ENCODE measurements around the gene SLC8A3.

Gene SLC8A3

DNA sequence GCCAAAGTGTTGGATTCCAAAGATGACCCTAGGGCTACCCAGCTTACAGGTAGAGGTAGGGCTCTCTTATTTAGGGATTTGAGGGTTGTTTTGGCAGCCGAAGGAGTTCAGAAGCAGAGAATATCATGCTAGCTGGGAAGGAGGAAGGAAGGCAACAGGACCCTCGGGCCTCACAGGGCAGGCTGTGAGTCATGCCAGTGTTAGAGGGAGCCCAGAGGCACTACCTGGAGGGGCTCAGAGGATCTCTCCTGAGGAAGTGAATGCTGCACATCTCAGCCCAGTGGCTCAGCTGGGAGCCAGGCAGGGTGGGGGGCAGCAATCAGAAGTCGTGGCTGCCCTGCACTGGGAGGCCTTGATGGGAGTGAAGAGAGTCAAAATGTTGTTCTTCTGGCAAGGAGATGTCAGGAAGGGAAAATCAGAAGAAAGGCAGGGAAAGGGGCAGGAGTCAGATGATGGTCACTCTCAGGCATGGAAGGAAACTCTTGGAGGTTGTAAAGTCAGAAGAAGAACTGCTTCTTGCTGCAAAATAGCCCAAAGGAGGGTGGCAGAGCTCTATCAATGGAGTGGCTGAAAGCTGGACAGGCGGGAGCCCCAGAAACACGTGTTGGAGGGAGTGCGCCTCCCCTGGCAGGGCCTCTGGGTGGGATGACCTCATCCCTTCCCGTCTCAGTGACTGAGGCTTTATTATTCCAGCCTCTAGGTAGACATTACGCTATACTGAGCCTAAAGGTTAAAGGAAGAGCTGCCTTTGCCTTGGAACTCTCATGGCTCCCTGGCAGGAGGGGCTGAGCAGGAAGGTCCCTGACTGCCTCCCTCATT is 168.2 kb downstream of the SLC8A3 start:
- TF ChIP-seq, protein P1, sequence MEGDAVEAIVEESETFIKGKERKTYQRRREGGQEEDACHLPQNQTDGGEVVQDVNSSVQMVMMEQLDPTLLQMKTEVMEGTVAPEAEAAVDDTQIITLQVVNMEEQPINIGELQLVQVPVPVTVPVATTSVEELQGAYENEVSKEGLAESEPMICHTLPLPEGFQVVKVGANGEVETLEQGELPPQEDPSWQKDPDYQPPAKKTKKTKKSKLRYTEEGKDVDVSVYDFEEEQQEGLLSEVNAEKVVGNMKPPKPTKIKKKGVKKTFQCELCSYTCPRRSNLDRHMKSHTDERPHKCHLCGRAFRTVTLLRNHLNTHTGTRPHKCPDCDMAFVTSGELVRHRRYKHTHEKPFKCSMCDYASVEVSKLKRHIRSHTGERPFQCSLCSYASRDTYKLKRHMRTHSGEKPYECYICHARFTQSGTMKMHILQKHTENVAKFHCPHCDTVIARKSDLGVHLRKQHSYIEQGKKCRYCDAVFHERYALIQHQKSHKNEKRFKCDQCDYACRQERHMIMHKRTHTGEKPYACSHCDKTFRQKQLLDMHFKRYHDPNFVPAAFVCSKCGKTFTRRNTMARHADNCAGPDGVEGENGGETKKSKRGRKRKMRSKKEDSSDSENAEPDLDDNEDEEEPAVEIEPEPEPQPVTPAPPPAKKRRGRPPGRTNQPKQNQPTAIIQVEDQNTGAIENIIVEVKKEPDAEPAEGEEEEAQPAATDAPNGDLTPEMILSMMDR (IDR thresholded peaks at IDR 0.05; ENCODE audit: low read length): no peak
- TF ChIP-seq EZH2 (IDR thresholded peaks at IDR 0.05; ENCODE audit: borderline replicate concordance, low read length): no peak
- Histone ChIP-seq H3K27me3 (ENCODE audit: insufficient read depth, low read length) (0 out of 2 replicates have a peak, but pooled peaks cover 7% of the 10 kb centered on the region), H3K36me3 (ENCODE audit: insufficient read depth, low read length) (no peaks in the 10 kb centered on the region), H3K9ac (ENCODE audit: low read length) (no peak overlapping the region), H3K9me2 (ENCODE audit: low read depth, low read length) (no peaks in the 10 kb centered on the region), H3K4me3 (ENCODE audit: low read depth, low read length, poor library complexity, severe bottlenecking) (no peak overlapping the region), H4K20me1 (ENCODE audit: insufficient read depth, low read length) (no peaks in the 10 kb centered on the region), H3K27ac (ENCODE audit: low read depth, low read length, poor library complexity, severe bottlenecking) (no peak overlapping the region), H3K4me1 (ENCODE audit: insufficient read depth, low read length, severe bottlenecking) (no peaks in the 10 kb centered on the region), H3K79me2 (ENCODE audit: insufficient read depth, low read length) (no peaks in the 10 kb centered on the region), H3K9me3 (ENCODE audit: low read length) (no peaks in the 10 kb centered on the region), H2AFZ (ENCODE audit: low read length) (no peak overlapping the region), H3F3A (ENCODE audit: insufficient read depth, low read length) (no peaks in the 10 kb centered on the region), H3K4me2 (ENCODE audit: low read length) (no peak overlapping the region)

DNA sequence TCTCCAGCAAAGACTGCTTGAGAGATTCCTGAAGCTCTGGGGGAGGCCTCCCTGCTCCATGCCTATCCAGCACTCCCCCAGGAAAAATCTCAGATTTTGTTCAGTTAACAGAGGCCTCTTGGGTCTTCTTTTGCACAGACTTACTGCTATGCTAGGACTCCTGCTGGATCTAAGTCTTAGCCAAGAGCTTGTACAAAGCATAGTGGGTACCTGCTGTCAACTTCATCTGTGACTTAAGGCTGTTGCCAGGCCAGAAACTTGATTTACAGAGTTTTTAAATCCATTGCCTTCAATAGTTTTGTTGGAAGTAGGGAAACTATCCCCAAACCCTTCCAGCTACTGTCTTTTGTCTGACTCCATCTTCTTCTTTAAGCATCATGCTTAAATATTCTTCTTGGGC is 169.1 kb downstream of the SLC8A3 start:
- H3K9ac ChIP-seq (ENCODE audit: low read length): no peak overlapping the region
- no peak overlapping the region for H3K4me2 ChIP-seq (ENCODE audit: low read length)

DNA sequence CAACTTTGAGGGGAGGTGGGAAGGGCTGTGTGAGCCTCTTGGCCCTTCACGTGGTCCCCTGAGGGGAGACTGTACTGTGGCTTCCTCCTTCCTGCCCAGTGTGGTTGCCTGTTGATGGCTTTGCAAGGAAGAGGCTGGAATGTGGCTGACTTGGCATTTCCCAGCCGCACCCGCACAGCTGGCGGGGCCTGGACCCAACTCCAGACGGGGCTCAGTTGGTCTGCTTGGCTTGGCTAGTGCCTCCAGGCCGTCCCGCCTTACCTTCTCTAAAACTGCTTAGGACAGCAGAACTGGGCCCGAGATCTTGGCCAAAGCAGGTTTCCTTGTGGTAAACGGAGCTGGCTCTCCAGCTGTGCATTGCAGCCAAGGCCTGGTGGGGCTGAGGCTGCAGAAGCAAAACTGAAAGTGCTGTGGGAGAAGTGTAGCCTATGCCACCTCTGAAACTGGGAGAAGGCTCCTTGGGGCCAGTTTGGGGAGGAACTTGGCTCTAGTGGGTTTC is 170.0 kb downstream of the SLC8A3 start:
- no peak overlapping the region for H3K27ac ChIP-seq (ENCODE audit: low read depth, low read length, poor library complexity, severe bottlenecking)
- H2AFZ ChIP-seq (ENCODE audit: low read length): no peak overlapping the region
- no peaks in the 10 kb centered on the region for H3F3A ChIP-seq (ENCODE audit: insufficient read depth, low read length)
- H4K20me1 ChIP-seq (ENCODE audit: insufficient read depth, low read length): no peaks in the 10 kb centered on the region
- no peaks in the 10 kb centered on the region for H3K9me3 ChIP-seq (ENCODE audit: low read length)
- no peaks in the 10 kb centered on the region for H3K4me1 ChIP-seq (ENCODE audit: insufficient read depth, low read length, severe bottlenecking)
- H3K4me3 ChIP-seq (ENCODE audit: low read depth, low read length, poor library complexity, severe bottlenecking): no peak overlapping the region
- no peaks in the 10 kb centered on the region for H3K36me3 ChIP-seq (ENCODE audit: insufficient read depth, low read length)
- H3K4me2 ChIP-seq (ENCODE audit: low read length): no peak overlapping the region
- TF ChIP-seq, protein P1 (IDR thresholded peaks at IDR 0.05; ENCODE audit: low read length): no peak
- TF ChIP-seq EZH2 (IDR thresholded peaks at IDR 0.05; ENCODE audit: borderline replicate concordance, low read length): no peak
- H3K9me2 ChIP-seq (ENCODE audit: low read depth, low read length): no peaks in the 10 kb centered on the region
- H3K27me3 ChIP-seq (ENCODE audit: insufficient read depth, low read length): 0 out of 2 replicates have a peak, but pooled peaks cover 7% of the 10 kb centered on the region
- no peaks in the 10 kb centered on the region for H3K79me2 ChIP-seq (ENCODE audit: insufficient read depth, low read length)
- H3K9ac ChIP-seq (ENCODE audit: low read length): no peak overlapping the region

More for the DNA sequence above, 169.1 kb downstream of the SLC8A3 start:
- no peaks in the 10 kb centered on the region for H3K79me2 ChIP-seq (ENCODE audit: insufficient read depth, low read length)
- H3F3A ChIP-seq (ENCODE audit: insufficient read depth, low read length): no peaks in the 10 kb centered on the region
- H2AFZ ChIP-seq (ENCODE audit: low read length): no peak overlapping the region
- H3K27ac ChIP-seq (ENCODE audit: low read depth, low read length, poor library complexity, severe bottlenecking): no peak overlapping the region
- no peaks in the 10 kb centered on the region for H3K9me3 ChIP-seq (ENCODE audit: low read length)
- H4K20me1 ChIP-seq (ENCODE audit: insufficient read depth, low read length): no peaks in the 10 kb centered on the region
- no peaks in the 10 kb centered on the region for H3K9me2 ChIP-seq (ENCODE audit: low read depth, low read length)
- H3K27me3 ChIP-seq (ENCODE audit: insufficient read depth, low read length): 0 out of 2 replicates have a peak, but pooled peaks cover 7% of the 10 kb centered on the region
- TF ChIP-seq, protein P1 (IDR thresholded peaks at IDR 0.05; ENCODE audit: low read length): no peak
- no peak for TF ChIP-seq EZH2 (IDR thresholded peaks at IDR 0.05; ENCODE audit: borderline replicate concordance, low read length)
- H3K36me3 ChIP-seq (ENCODE audit: insufficient read depth, low read length): no peaks in the 10 kb centered on the region
- no peak overlapping the region for H3K4me3 ChIP-seq (ENCODE audit: low read depth, low read length, poor library complexity, severe bottlenecking)
- H3K4me1 ChIP-seq (ENCODE audit: insufficient read depth, low read length, severe bottlenecking): no peaks in the 10 kb centered on the region
